ENCODE data around the gene GJD4.

The GJD4 gene

DNA sequence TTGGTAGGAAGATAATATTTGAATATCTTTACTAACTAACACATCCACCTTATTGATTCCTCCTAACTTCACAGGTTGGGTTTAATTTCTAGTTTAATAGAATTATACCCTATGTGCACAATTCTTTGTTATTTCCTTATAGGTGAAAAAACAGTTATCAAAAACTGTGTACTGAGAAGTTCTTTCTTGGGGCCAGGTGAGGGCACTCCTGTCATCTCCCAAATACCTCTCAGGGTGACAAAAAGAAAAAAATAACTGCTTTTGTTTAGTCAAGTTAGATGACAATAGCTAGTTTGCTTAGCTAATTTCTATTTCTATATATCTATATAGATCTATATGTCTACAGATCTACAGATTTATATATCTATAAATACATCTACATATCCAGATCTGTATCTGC lies 26.9 kb downstream of the GJD4 start:
- DNase-seq, result no peak

GRCh38 chr10:35633006-35633980 lies 28.2 kb downstream of the GJD4 start:
- no peak for DNase-seq

DNA sequence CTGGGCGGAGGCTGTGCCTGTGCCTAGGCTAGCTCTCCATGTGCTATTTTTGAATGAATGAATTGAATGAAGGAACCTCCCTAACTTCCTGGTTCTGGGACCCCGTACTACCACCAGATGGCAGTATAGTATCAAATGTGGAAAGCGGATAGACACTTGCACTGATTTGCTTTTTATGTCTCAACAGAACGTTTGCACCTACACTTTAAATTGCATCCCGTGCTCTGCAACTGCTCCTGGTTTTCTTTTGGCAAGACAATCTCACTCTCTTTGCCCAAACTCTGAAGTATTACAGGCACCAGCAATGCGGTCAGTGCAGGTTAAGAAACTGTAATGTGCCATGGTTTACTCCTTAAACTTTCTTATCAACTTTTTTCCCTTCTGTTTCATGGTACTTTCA lies 30.4 kb downstream of the GJD4 start:
- DNase-seq, result peak; percentile 72

DNA sequence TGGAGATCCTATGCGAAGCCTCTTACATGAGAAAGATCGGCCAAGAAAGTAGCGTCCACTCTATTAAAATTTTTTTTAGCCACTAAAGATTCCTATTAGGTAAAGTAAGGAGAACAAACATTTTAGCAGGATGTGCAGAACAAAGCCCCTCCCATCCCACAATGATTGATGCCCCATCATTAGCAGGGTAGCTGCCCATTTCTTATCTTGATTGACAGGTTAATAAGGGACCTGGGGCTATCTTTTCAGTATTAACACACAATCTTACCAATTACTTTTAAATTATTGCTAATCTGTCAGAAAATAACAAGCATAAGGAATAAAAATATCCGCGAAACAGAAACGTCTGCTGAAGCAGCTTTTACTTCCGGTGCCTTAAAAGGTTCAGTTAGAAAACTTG lies 31.8 kb downstream of the GJD4 start:
- no peak for DNase-seq

- peak; percentile 18 for DNase-seq
These were observed 32.3 kb downstream of the GJD4 start for GRCh38 chr10:35637462-35637861.

GRCh38 chr10:35638101-35638500 lies 33.0 kb downstream of the GJD4 start:
- no peak for DNase-seq

GRCh38 chr10:35639021-35639727 lies 34.0 kb downstream of the GJD4 start:
- no peak for DNase-seq

GRCh38 chr10:35639728-35640401 lies 34.7 kb downstream of the GJD4 start:
- peak; percentile 51 for DNase-seq

- peak; percentile 76 for DNase-seq
These were observed 35.3 kb downstream of the GJD4 start for GRCh38 chr10:35640474-35640873.

DNA sequence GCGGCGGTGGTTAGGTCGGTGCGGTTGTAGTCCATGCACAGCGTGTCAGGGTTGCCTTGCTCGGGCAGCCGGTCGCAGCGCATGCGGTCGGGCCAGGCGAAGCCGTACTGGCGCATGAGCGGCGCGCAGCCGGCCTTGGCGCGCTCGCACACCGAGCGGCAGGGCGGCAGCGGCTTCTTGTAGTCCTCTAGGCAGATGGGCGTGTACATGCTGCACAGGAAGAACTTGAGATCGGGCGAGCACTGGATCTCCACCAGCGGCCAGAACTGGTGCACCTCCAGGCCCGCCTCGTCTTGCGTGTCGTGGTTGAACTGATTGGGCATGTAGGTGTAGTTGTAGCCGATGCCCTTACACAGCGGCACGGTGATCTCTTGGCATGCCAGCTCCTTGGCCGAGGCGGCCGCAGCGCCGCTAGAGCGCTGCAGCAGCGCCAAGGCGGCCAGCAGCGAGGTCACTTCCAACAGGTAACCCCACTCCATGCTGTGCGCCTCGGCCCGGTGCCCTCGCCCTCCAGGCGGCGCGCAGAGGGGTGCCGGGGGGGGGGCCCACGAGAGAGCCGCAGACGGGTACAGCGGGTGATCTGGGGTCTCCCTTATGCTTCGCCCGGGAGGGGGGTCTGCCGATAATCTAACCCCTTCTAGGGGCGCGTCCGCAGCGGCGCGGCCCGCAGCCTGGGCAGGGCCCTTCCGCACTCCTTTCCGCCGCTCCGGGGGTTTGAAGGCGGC lies 36.0 kb downstream of the GJD4 start:
- peak; percentile 86 for DNase-seq

- DNase-seq, result peak; percentile 49
These were observed 36.5 kb downstream of the GJD4 start for GRCh38 chr10:35641676-35642034.

DNA sequence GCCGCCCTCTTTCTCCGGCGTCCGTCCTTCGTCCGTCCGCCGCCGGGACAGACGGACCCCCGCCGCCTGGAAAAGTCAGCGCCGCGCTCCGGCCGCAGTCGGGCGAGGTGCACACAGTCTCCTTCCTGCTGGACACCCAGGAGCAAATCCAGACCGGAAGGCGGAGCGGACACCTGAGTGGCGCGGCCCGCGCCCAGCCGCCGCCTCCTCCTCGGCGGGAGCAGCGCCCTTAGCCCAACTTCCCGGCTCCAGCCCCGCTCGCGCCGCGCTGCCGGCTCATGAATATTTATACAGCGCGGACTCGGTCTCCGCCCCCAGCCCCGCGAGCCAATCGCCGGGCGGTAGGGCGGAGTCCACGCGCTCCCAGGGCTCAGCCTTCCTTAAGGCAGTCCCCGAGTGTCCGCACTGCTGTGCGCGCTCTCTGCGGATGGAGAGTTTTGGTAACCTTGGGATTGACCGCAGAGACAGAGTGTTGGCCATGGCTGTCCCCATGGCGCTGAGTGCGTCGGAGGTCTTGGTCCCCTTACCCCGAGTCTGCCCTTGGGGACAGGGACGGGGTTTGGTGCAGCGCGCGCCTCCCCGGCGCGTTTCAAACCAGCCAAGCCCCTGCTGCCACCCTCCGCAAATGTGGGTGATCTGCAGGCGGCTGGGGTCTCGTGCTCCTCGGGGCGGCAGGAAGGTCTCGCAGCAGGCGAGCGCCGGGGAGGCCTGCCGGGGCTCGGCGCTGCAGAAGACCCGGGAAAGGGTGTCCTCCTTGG lies 37.1 kb downstream of the GJD4 start, which contains the start of gene FZD8:
Gene FZD8, minus strand, starts transcription at position 262 of the 758 bp plus-strand sequence. CDS start 867 bp downstream, outside the sequence.
- DNase-seq, result peak; percentile 90

DNA sequence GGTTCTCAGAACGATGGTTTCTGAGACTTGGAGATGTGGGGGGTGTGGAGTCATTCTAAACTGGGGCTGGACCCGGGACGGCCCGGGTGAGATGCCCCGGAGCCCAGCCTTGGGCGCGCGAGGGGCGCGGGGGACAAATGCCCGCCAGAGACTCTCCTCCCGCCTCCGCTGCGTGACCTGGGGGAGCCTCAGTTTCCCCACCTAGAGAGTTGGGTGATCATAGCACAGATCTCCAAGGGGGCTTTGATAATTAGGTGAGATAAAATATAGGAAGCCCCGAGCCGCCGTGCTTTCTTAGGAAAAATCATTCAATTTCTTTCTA lies 37.6 kb downstream of the GJD4 start:
- no peak for DNase-seq

DNA sequence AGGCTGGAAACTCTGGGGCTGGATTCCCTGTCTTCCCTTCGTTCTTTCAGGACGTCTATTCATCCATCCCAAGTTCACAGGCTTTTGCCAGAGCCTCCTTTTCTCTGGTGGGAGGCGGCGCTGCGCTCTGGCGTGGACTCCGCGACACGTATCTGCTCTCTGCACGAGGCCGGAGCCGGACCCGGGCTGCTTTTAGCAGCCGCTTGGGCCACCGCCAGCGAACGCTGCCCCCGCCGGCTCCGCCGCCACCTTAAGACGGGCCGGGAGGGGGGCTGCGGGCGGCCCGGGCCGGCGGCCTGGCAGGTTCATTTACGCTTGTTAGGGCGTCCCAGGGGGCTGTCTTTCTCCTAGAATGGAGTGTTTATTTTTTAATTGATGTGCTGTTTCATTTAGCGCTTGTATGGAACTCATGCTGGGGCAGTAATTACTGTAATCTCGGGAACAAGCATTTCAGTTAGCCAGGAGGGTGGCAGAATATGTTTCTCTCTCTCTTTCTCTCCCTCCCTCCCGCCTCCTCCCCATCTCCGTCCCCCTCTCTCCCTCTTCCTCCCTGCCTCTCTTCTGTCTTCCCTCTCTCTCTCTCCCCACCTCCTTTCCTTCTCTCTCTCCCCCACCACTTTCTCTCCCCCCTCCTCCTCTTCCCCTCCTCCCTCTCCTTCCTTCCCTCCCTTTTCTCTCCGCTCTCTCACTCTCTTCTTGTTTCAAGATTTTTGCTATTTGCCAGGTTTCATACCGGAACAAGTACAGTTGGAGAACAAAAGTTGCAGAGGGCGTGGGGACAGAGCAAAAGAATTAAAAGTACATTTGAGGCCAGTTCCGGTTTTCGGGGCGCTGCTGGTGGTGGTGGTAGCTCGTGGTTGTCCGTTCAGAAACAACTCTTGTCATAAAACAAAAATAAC lies 38.3 kb downstream of the GJD4 start:
- DNase-seq, result peak; percentile 35

DNA sequence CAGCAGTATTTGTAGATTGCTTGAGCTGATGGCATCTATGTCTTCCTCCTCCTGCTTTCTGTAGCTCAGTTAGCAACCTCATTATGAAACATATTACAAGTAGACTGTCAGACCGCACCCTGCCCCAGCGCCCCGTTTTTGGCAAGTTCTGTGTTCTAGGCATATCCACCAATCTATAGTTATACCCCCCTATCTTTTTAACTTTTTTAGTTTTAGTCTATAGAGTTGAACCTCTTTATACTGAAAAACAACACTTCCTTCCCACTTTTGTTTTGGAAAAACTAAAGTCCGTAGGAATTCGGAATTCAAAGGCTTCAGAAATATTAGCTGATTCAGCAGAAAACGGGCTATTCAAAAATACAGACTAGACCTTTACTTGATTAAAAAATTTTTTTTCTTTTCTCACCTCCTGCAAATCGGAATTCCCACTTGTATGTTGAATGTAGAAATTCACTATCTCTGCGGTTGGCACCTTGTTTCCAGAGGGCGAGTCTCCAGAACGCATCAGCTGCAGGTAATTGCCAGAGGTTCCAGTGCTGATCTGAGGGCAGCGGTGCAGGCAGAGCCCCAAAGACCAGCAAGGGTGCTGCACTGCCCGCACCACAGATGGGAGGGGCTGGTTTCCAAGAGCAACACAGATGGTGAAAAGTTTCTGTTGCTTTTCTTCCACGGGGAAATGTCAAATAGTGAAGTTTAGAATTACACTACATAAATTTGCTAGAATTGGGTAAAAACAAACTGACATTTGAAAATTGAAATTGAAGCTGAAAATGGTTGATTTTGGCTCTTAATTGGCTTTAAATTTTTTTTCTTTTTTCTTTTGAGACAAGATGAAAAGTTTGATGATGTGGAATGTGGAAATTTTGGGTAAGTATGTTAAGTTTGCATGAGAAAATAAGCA lies 39.2 kb downstream of the GJD4 start:
- no peak for DNase-seq

GRCh38 chr10:35650894-35651293 lies 45.8 kb downstream of the GJD4 start:
- no peak for DNase-seq

DNA sequence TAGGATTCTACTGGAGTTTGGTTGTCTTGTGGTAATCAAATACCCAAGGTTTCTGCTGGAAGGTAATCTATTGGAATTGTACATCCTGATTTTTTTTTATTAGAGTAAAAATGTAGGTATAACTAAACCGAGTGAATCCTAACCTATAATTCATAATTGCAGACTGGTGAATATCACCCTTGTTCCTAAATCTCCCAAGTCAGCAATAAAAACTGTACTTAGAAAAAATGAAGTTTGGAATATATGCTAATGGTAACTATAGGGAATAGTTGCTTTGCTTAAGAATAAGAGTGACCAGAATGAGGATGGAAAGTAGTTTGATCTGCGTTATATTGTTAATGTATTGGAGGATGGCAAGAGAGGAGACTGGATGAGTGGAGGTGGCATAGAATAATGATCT lies 47.7 kb downstream of the GJD4 start:
- no peak for DNase-seq

DNA sequence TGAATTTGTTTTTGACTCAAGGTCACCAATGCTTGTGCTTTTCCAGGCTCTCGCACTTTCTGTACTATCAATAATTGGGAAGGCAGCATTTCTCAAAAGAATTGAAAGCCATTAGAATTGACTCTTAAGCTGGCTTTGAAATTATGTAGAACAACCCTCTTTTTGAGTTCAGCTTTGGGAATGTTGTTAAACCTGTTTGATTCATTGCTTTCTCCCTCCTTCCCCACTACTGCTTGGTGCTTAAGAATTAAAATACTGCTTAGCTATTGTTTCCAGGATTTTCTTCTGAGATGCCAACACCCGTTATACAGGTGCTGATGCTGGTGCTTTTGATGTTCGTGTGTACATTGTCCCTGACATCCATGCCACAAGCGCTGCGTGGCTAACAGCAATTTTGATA lies 52.5 kb downstream of the GJD4 start:
- no peak for DNase-seq

Measured in fibroblast of skin of right biceps (primary cell).